DND-41 (cell line): ENCODE measurements around the gene SDHAF2.
A peak's percentile ranks its signal among the peaks of the same experiment; 100 is the strongest.
"Not testable (repeated sequence)": the region's sequence is repeated elsewhere in the genome, so short reads cannot be mapped to it uniquely, and the experiment has no call there.

Experiments used
- ATAC-seq: fragments of 200-7000 bp; cut with Tn5 transposase; 3 replicates; pipeline ENCODE4 v1.9.1; 2021; ENCODE audit warnings: low read depth; ENCODE audit not compliant: insufficient read depth
- DNase-seq: peaks from one replicate; pipeline ENCODE4 v3.0.0-alpha.2; 2020
- H2AFZ ChIP-seq: 2 replicates; pipeline ENCODE4 v1.6.0; 2012; ENCODE audit warnings: low read depth, low read length
- H3K27ac ChIP-seq: 2 replicates; pipeline ENCODE4 v1.5.1; 2012; ENCODE audit warnings: low read length, inconsistent platforms
- H3K27me3 ChIP-seq: fragments of 200-600 bp; sonication (generic); 2 replicates; pipeline ENCODE4 v1.6.0; 2012; ENCODE audit warnings: low read length, mild to moderate bottlenecking, inconsistent platforms; ENCODE audit not compliant: insufficient read depth, poor library complexity
- H3K36me3 ChIP-seq: 2 replicates; pipeline ENCODE4 v1.5.1; 2012; ENCODE audit warnings: low read length, inconsistent platforms; ENCODE audit not compliant: insufficient read depth
- H3K4me1 ChIP-seq: 2 replicates; pipeline ENCODE4 v1.5.1; 2012; ENCODE audit warnings: mild to moderate bottlenecking, low read length; ENCODE audit not compliant: insufficient read depth
- H3K4me2 ChIP-seq: 2 replicates; pipeline ENCODE4 v1.6.0; 2012; ENCODE audit warnings: mild to moderate bottlenecking, moderate library complexity, low read length, inconsistent platforms; ENCODE audit not compliant: insufficient read depth
- H3K4me3 ChIP-seq, 2 experiments: fragments of 200-600 bp in 1 of 2; shearing (Covaris generic) in 1 of 2; 2 replicates each; pipeline ENCODE4 v1.5.1; 2012 to 2016; ENCODE audit warnings: inconsistent platforms in 2 of 2, low read length in 2 of 2, mild to moderate bottlenecking in 2 of 2, low read depth in 1 of 2, moderate library complexity in 1 of 2
- H3K79me2 ChIP-seq: 2 replicates; pipeline ENCODE4 v1.6.0; 2012; ENCODE audit warnings: low read length, inconsistent platforms; ENCODE audit not compliant: insufficient read depth
- H3K9ac ChIP-seq: 2 replicates; pipeline ENCODE4 v1.6.0; 2012; ENCODE audit warnings: low read depth, mild to moderate bottlenecking, inconsistent platforms, low read length, moderate library complexity
- H3K9me3 ChIP-seq: 2 replicates; pipeline ENCODE4 v1.5.1; 2012; ENCODE audit warnings: low read length, moderate library complexity, mild to moderate bottlenecking, inconsistent platforms; ENCODE audit not compliant: insufficient read depth, severe bottlenecking
- H4K20me1 ChIP-seq: 2 replicates; pipeline ENCODE4 v1.6.0; 2012; ENCODE audit warnings: low read length; ENCODE audit not compliant: insufficient read depth
- EZH2 ChIP-seq: IDR thresholded peaks from 3 replicates; pipeline ENCODE4 v1.6.1; 2012; ENCODE audit warnings: borderline replicate concordance, low read depth, mild to moderate bottlenecking, moderate library complexity, low read length, inconsistent platforms; ENCODE audit not compliant: severe bottlenecking
- TF ChIP-seq, protein P1 (sequence below): IDR thresholded peaks from 2 replicates; pipeline ENCODE4 v1.5.1; 2012; ENCODE audit warnings: borderline replicate concordance, low read length, moderate library complexity, mild to moderate bottlenecking; ENCODE audit not compliant: poor library complexity, severe bottlenecking; ENCODE audit errors: extremely low read depth

Gene SDHAF2

DNA sequence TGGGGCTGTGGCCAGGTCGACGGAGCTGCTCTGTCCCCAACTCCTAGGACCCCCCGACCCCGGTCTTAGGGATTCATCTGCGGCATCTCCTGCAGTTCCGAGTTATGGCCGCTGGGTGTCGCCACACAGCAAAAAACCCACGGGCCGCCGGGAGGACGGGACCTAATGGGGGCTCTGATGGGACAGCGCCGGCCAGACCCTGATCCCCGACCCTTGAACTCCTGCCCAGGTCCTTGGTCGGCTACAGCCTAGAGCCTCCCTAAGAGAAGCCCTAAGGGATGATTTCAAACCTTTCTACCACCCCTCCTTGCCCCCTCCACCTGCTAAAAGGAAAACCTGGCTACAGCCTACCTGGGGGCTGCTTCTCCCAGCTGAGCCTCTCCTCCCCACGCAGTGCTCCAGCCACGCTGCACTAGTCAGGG lies 47.8 kb downstream of the SDHAF2 start:
- no peaks in the 10 kb centered on the region for H3K27me3 ChIP-seq
- H3K79me2 ChIP-seq = no peaks in the 10 kb centered on the region
- H3K27ac ChIP-seq = no peak overlapping the region
- peaks cover 5% of the 10 kb centered on the region; the same call in 1 of the 2 replicates for H3K36me3 ChIP-seq
- peak overlapping the region; percentile 24; the same call in 1 of the 2 replicates for H3K4me2 ChIP-seq
- H3K9me3 ChIP-seq = no peaks in the 10 kb centered on the region
- H3K9ac ChIP-seq = no peak overlapping the region
- H4K20me1 ChIP-seq = peaks cover 15% of the 10 kb centered on the region
- H3K4me1 ChIP-seq = peaks cover 5% of the 10 kb centered on the region
- DNase-seq = peak; percentile 56
- H2AFZ ChIP-seq = no peak overlapping the region
- TF ChIP-seq, protein P1, sequence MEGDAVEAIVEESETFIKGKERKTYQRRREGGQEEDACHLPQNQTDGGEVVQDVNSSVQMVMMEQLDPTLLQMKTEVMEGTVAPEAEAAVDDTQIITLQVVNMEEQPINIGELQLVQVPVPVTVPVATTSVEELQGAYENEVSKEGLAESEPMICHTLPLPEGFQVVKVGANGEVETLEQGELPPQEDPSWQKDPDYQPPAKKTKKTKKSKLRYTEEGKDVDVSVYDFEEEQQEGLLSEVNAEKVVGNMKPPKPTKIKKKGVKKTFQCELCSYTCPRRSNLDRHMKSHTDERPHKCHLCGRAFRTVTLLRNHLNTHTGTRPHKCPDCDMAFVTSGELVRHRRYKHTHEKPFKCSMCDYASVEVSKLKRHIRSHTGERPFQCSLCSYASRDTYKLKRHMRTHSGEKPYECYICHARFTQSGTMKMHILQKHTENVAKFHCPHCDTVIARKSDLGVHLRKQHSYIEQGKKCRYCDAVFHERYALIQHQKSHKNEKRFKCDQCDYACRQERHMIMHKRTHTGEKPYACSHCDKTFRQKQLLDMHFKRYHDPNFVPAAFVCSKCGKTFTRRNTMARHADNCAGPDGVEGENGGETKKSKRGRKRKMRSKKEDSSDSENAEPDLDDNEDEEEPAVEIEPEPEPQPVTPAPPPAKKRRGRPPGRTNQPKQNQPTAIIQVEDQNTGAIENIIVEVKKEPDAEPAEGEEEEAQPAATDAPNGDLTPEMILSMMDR = peak; percentile 91
- no peak for TF ChIP-seq EZH2
- peak; percentile 67 for ATAC-seq
- H3K4me3 ChIP-seq = no peak overlapping the region

DNA sequence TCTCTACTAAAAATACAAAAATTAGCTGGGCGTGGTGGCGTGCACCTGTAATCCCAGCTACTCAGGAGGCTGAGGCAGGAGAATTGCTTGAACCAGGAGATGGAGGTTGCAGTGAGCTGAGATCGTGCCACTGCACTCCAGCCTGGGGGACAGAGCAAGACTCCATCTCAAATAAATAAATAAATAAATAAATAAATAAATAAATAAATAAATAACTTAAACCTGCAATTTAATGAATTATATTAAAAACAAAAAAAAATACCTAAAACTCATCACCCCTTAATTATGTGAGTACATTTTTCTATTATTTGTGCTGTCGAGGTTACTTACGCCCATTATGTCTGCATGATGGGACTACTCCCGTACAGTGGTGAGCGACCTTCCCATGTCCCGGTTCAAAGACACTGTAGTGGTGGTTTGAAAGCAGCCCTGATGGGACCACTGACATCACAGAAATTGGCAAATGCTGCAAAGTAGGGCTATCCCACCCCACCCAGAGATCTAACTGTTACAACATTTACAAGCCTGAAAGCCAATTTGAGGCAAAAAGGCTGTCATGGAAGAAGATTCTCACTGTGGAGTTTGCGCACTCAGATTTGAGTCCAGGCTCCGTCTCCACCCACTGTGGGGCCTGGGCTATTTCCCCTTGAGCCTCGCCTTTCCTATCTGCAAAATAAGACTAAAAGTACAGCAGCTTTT lies 49.6 kb downstream of the SDHAF2 start:
- not testable (repeated sequence) for H3K4me1 ChIP-seq, H3K27me3 ChIP-seq, H3K4me2 ChIP-seq, H3K36me3 ChIP-seq, H3K9me3 ChIP-seq, ATAC-seq, H2AFZ ChIP-seq, H3K4me3 ChIP-seq, H3K9ac ChIP-seq, H3K79me2 ChIP-seq, H3K27ac ChIP-seq, DNase-seq
- peaks cover 15% of the 10 kb centered on the region for H4K20me1 ChIP-seq

DNA sequence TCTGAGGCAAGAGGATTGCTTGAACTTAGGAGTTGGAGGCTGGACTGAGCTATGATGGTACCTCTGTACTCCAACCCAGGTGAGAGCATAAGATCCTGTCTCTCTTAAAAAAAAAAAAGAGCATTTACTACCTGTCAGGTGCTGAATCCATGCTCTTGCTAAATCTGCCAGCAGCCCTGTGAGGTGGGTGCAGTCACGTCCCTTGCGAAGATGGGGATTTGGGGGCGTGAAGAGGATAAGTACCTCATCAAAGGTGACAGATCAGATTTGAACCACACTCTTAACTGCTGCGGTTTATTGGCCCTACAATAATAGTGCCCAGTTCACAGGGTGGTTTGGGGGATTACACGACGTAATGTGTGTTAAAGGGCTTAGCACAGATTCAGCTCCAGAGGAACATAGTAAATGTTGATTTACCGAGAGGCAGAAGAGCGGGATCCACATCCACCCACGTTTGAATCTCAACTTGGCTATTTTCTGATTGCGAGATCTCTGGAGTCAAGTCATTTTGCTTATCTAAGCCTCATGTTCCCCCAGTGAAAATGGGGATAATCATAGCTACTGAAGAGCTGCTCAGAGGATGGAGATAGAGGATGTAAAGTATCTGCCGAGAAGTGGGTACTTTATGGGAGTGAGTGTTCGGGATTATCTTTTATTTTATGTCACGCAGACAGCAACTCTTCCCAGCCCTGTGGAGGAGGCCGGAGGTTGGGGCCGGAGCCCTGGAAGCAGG lies 50.5 kb downstream of the SDHAF2 start:
- H3K79me2 ChIP-seq = no peaks in the 10 kb centered on the region
- no peaks in the 10 kb centered on the region for H3K36me3 ChIP-seq
- H3K9ac ChIP-seq = no peak overlapping the region
- ATAC-seq (no peak), DNase-seq (no peak)
- H3K4me1 ChIP-seq = peaks cover 5% of the 10 kb centered on the region
- no peak overlapping the region for H3K27ac ChIP-seq
- no peaks in the 10 kb centered on the region for H3K27me3 ChIP-seq
- no peak overlapping the region for H3K4me3 ChIP-seq
- TF ChIP-seq, protein P1 = no peak
- no peak for TF ChIP-seq EZH2
- peaks cover 15% of the 10 kb centered on the region for H4K20me1 ChIP-seq
- no peaks in the 10 kb centered on the region for H3K9me3 ChIP-seq
- no peak overlapping the region for H3K4me2 ChIP-seq
- H2AFZ ChIP-seq = no peak overlapping the region

DNA sequence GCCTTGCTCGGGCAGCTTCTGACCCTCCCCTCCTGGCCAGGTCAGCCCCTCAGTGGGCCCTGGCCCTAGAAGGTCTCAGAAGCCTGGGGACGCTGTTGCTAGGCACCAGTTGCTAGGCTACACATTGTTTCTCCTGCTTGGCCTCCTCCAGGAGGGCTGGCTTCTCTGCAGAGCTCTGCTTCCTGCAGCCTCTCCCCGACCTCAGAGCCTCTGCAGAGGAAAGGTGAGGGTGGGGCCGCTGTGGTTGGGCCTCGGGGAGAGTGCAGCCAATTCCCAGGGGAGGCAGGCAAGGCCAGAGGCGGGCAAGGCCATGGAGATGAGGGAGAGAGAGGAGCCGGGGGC lies 51.0 kb downstream of the SDHAF2 start:
- no peak overlapping the region for H3K9ac ChIP-seq
- H3K79me2 ChIP-seq = no peaks in the 10 kb centered on the region
- TF ChIP-seq, protein P1 = no peak
- no peak for TF ChIP-seq EZH2
- no peak overlapping the region for H2AFZ ChIP-seq
- H3K9me3 ChIP-seq = no peaks in the 10 kb centered on the region
- no peak overlapping the region for H3K4me2 ChIP-seq
- no peak overlapping the region for H3K27ac ChIP-seq
- H3K36me3 ChIP-seq = no peaks in the 10 kb centered on the region
- no peak overlapping the region for H3K4me3 ChIP-seq
- no peaks in the 10 kb centered on the region for H3K27me3 ChIP-seq
- peaks cover 15% of the 10 kb centered on the region for H4K20me1 ChIP-seq
- peaks cover 5% of the 10 kb centered on the region for H3K4me1 ChIP-seq
- ATAC-seq (peak; percentile 39; the same call in 1 of the 3 replicates), DNase-seq (peak; percentile 7)
